ENCODE data around the gene PCDH8. TPM values are rescaled to one million over a fixed set of nuclear protein-coding genes. Genes with fewer than 3 reads are reported as not detected.

PCDH8 gene
- total RNA-seq, 6 experiments from 2014 or later = not detected

DNA sequence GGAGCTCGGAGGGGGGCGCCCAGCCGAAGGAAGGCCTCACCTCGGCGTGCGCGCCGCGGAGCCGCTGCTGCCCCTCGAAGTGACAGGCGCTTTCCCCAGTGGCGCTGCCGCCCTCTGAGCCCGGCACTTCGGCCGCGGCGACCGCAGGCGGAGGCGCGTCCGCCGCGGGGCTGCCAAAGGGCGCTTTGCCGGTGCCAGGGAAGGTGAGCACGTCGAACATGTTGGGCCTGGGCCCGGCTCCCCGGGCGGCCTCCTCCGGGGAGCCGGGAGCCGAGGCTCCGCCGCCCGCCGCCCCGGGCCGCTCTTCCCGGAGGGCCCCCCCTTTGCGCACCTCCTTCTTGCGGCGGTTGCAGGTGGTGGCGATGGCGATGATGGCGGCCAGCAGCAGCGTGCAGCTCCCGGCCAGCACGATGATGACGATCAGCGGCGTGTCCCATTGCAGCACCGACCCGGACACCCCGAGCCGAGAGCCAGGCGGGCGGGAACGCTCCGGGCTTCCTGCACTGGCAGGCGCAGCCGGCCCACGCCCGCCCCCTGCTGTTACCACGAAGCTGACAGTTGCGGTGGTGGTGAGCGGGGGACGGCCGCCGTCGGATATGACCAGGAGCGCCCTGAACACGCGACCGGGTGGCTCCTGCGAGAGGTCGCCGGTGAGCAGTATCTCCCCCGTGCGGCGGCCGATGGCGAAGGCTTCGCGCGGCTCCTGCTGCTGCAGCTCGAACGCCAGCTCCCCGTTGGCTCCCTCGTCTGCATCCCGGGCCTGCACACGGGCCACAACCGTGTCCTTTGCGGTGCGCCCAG is 2.5 kb downstream of the PCDH8 start:
- peaks cover 7 to 60% of the 10 kb centered on the region in 2 donors for H3K27me3 ChIP-seq
- peaks cover 0 to 12% (median 0%) of the 10 kb centered on the region in 4 donors for H3K4me1 ChIP-seq
- intact Hi-C loops (cut with DNase I) = no loop called here
- no peaks in the 10 kb centered on the region for H3K9me3 ChIP-seq
- no peaks in the 10 kb centered on the region for H3K36me3 ChIP-seq
- peak; percentile 33 to 43 (median 40) for ATAC-seq
- H3K27ac ChIP-seq = no peak overlapping the region
- 0% methylated on average over 10 of the region's 98 CpGs for WGBS (ENCODE audit: insufficient coverage, low coverage, low lambda C conversion rate, missing lambda C conversion rate)
- TF ChIP-seq, protein P1, sequence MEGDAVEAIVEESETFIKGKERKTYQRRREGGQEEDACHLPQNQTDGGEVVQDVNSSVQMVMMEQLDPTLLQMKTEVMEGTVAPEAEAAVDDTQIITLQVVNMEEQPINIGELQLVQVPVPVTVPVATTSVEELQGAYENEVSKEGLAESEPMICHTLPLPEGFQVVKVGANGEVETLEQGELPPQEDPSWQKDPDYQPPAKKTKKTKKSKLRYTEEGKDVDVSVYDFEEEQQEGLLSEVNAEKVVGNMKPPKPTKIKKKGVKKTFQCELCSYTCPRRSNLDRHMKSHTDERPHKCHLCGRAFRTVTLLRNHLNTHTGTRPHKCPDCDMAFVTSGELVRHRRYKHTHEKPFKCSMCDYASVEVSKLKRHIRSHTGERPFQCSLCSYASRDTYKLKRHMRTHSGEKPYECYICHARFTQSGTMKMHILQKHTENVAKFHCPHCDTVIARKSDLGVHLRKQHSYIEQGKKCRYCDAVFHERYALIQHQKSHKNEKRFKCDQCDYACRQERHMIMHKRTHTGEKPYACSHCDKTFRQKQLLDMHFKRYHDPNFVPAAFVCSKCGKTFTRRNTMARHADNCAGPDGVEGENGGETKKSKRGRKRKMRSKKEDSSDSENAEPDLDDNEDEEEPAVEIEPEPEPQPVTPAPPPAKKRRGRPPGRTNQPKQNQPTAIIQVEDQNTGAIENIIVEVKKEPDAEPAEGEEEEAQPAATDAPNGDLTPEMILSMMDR (IDR thresholded peaks at IDR 0.05) = peak; percentile 4 to 25 (median 18)
- no peak for TF ChIP-seq POLR2A (IDR thresholded peaks at IDR 0.05)
- DNase-seq = peak in 2 of 3 donors; percentile 38 to 60
- H3K4me3 ChIP-seq = no peak overlapping the region

DNA sequence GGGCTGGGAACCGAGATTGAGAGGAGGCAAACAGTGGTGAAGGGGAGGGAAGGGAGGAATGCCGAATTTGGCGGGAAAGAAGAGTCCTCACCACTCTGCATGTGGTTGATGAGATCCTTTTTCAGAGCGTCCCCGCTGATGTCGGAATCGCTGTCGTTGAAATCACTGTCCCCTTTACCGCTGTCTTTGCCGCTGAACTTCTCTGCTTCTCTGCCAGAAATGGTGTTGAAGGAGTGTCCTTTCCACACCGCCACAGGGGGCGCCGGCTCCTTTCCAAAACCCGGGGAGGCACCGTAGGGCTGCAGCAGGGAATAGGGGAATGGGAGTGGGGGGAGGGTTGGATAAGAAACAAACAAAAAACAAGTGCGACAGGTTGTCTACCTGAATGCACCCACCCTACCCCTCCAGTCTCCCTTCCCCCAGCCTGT is 3.1 kb downstream of the PCDH8 start:
- Histone ChIP-seq H3K9me3 (no peaks in the 10 kb centered on the region), H3K27me3 (peaks cover 7 to 55% of the 10 kb centered on the region in 2 donors), H3K4me3 (no peak overlapping the region), H3K36me3 (no peaks in the 10 kb centered on the region), H3K4me1 (peaks cover 0 to 6% (median 0%) of the 10 kb centered on the region in 4 donors), H3K27ac (no peak overlapping the region)
- no peak for TF ChIP-seq POLR2A (IDR thresholded peaks at IDR 0.05)
- TF ChIP-seq, protein P1 (IDR thresholded peaks at IDR 0.05) = no peak
- intact Hi-C loops (cut with DNase I) = no loop called here
- WGBS (ENCODE audit: insufficient coverage, low coverage, low lambda C conversion rate, missing lambda C conversion rate) = under 1% methylated on average over 15 of the region's 16 CpGs
- ATAC-seq (no peak), DNase-seq (no peak)

DNA sequence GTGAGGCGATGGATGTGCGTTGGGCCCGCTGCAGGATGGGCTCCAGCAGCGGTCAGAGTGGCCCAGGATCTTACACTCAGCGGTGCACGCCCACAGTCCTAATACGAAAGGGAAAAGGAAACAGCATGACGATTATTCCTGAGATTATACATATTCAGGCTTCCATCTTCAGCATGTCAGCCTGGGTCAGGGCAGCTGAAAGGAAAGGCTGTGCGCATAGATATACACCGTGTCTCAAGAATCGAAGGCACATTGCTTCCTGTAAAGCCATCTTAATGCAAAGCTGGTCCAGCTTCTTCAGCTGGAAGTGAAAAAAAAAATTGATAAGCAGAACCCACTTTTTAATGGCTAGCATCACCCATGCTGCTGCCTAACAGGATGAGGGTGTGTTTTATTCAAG is 3.6 kb downstream of the PCDH8 start:
- 38% methylated on average over 4 of the region's 11 CpGs for WGBS (ENCODE audit: insufficient coverage, low coverage, low lambda C conversion rate, missing lambda C conversion rate)
- Histone ChIP-seq H3K9me3 (no peaks in the 10 kb centered on the region), H3K27ac (no peak overlapping the region), H3K36me3 (no peaks in the 10 kb centered on the region), H3K27me3 (peaks cover 7 to 50% of the 10 kb centered on the region in 2 donors), H3K4me1 (peaks cover 0 to 5% (median 0%) of the 10 kb centered on the region in 4 donors), H3K4me3 (no peak overlapping the region)
- intact Hi-C loops (cut with DNase I) = no loop called here
- TF ChIP-seq POLR2A (IDR thresholded peaks at IDR 0.05) = no peak
- DNase-seq (no peak), ATAC-seq (no peak)

DNA sequence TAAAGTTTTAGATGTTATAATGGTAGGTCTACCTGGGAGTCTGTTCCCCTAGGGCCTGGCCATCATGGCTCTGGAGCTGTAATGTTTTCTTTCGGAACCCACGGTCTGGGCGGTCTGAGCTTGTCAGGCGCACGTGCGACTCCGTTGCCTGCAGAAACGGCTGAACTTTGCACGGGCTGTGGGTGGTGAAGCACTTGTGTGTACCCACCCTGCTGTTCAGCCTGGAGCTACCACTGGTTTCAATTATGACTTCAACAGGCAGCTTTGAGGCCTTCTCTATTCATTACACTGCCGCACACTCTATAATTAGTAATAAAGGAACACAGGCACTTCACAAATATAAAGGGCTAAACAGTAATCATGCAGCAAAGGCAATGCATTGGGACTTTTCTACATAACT is 6.0 kb downstream of the PCDH8 start:
- Histone ChIP-seq H3K27ac (no peak overlapping the region), H3K4me3 (no peak overlapping the region), H3K27me3 (peaks cover 7 to 26% of the 10 kb centered on the region in 2 donors), H3K9me3 (no peaks in the 10 kb centered on the region), H3K4me1 (peaks cover 0 to 5% (median 0%) of the 10 kb centered on the region in 4 donors), H3K36me3 (no peaks in the 10 kb centered on the region)
- 49% methylated on average over 7 of the region's 10 CpGs for WGBS (ENCODE audit: insufficient coverage, low coverage, low lambda C conversion rate, missing lambda C conversion rate)
- intact Hi-C loops (cut with DNase I) = no loop called here
- no peak for DNase-seq
- no peak for ATAC-seq
- TF ChIP-seq, protein P1 (IDR thresholded peaks at IDR 0.05) = no peak
- no peak for TF ChIP-seq POLR2A (IDR thresholded peaks at IDR 0.05)

DNA sequence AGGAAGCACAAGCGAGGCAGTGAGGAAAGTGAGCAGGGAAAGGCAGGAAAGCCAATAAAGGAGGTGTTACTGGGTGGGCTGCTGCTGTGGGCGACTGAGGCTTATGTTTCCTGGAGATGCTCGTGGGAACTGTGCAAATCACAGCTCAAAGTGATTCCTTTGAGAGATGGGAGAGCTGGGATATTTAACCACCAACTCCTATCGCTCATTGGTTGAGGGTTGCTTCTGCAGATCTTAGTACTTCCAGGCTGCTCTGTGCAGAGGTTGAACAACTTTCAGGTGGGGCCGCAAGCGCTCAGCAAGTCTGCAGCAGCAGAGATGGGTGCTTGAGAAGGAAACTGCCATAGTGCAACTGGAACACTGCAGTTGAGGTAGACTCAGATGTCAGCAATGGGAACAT is 8.4 kb downstream of the PCDH8 start:
- Histone ChIP-seq H3K4me1 (no peaks in the 10 kb centered on the region), H3K4me3 (no peak overlapping the region), H3K9me3 (no peaks in the 10 kb centered on the region), H3K27ac (no peak overlapping the region), H3K36me3 (no peaks in the 10 kb centered on the region), H3K27me3 (peaks cover 0 to 8% of the 10 kb centered on the region in 2 donors)
- no peak for ATAC-seq
- no peak for DNase-seq
- no peak for TF ChIP-seq POLR2A (IDR thresholded peaks at IDR 0.05)
- TF ChIP-seq, protein P1 (IDR thresholded peaks at IDR 0.05) = no peak
- 42% methylated on average over 5 of the region's 6 CpGs for WGBS (ENCODE audit: insufficient coverage, low coverage, low lambda C conversion rate, missing lambda C conversion rate)
- intact Hi-C loops (cut with DNase I) = no loop called here

Data from right lobe of liver (tissue), 6 donors.